GM23338 (cell line): Measurements from ENCODE around the gene CFAP97D2.

ENCODE experiments used
- CREB1 ChIP-seq: fragments of 250-450 bp; sonication (Bioruptor Pico); IDR thresholded peaks from 2 replicates; pipeline ENCODE4 v1.5.0; 2020; ENCODE audit warnings: low read depth, mild to moderate bottlenecking, moderate library complexity
- CTCF ChIP-seq, 2 experiments: fragments of 200-600 bp in 1 of 2; sonication (generic) in 1 of 2; conservative IDR thresholded peaks; 2 replicates each; pipeline versions ENCODE4 v1.5.1 to v1.6.1; 2016 to 2017; ENCODE audit warnings: antibody characterized with exemption in 2 of 2, low read depth in 2 of 2, mild to moderate bottlenecking in 2 of 2, moderate library complexity in 1 of 2
- ETS1 ChIP-seq: IDR thresholded peaks from 2 replicates; pipeline ENCODE4 v1.6.1; 2016; ENCODE audit warnings: antibody characterized with exemption
- EZH2 ChIP-seq: fragments of 200-600 bp; sonication (generic); IDR thresholded peaks from one replicate; pipeline ENCODE4 v1.8.0; 2017; ENCODE audit warnings: antibody characterized with exemption, mild to moderate bottlenecking, low read depth; ENCODE audit not compliant: unreplicated experiment
- EZH2phosphoT487 ChIP-seq: fragments of 200-600 bp; sonication (generic); IDR thresholded peaks from one replicate; pipeline ENCODE4 v1.8.1; 2018; ENCODE audit warnings: antibody characterized with exemption; ENCODE audit not compliant: unreplicated experiment
- JUNB ChIP-seq: IDR thresholded peaks from one replicate; pipeline ENCODE4 v1.6.1; 2016; ENCODE audit warnings: antibody characterized with exemption; ENCODE audit not compliant: unreplicated experiment
- NANOG ChIP-seq: IDR thresholded peaks from 2 replicates; pipeline ENCODE4 v1.6.1; 2016; ENCODE audit warnings: antibody characterized with exemption, borderline replicate concordance
- POLR2AphosphoS5 ChIP-seq: IDR thresholded peaks from 2 replicates; pipeline ENCODE4 v1.6.1; 2016; ENCODE audit warnings: antibody characterized with exemption, low read depth
- STAT1 ChIP-seq: IDR thresholded peaks from one replicate; pipeline ENCODE4 v1.6.1; 2016; ENCODE audit warnings: antibody characterized with exemption; ENCODE audit not compliant: unreplicated experiment
- ZNF114 ChIP-seq: fragments of 250-450 bp; sonication (Bioruptor Pico); IDR thresholded peaks from 2 replicates; pipeline ENCODE4 v1.5.0; 2020; ENCODE audit warnings: mild to moderate bottlenecking, moderate library complexity
- ZNF331 ChIP-seq: fragments of 250-450 bp; sonication (Bioruptor Pico); IDR thresholded peaks from 2 replicates; pipeline ENCODE4 v1.5.0; 2020; ENCODE audit warnings: low read depth, mild to moderate bottlenecking, moderate library complexity
- TF ChIP-seq, protein P1 (sequence below): IDR thresholded peaks from one replicate; pipeline ENCODE4 v1.6.1; 2018; ENCODE audit warnings: antibody characterized with exemption; ENCODE audit not compliant: unreplicated experiment
- TF ChIP-seq, protein P2 (sequence below): fragments of 250-450 bp; sonication (Bioruptor Pico); IDR thresholded peaks from 2 replicates; pipeline ENCODE4 v1.5.0; 2020; ENCODE audit warnings: mild to moderate bottlenecking, moderate library complexity

GRCh38 chr13:114227528-114227927, 48.5 kb downstream of the CFAP97D2 start:
- TF ChIP-seq CTCF (conservative IDR thresholded peaks at IDR 0.05; ENCODE audit: low read depth in 2 of 2) (no peak), POLR2AphosphoS5 (no peak), EZH2 (no peak), EZH2phosphoT487 (no peak), ETS1 (no peak), JUNB (no peak), ZNF114 (CRISPR knock-in tag) (no peak), STAT1 (no peak), CREB1 (no peak), NANOG (no peak), ZNF331 (CRISPR knock-in tag) (no peak)
- TF ChIP-seq, protein P1, sequence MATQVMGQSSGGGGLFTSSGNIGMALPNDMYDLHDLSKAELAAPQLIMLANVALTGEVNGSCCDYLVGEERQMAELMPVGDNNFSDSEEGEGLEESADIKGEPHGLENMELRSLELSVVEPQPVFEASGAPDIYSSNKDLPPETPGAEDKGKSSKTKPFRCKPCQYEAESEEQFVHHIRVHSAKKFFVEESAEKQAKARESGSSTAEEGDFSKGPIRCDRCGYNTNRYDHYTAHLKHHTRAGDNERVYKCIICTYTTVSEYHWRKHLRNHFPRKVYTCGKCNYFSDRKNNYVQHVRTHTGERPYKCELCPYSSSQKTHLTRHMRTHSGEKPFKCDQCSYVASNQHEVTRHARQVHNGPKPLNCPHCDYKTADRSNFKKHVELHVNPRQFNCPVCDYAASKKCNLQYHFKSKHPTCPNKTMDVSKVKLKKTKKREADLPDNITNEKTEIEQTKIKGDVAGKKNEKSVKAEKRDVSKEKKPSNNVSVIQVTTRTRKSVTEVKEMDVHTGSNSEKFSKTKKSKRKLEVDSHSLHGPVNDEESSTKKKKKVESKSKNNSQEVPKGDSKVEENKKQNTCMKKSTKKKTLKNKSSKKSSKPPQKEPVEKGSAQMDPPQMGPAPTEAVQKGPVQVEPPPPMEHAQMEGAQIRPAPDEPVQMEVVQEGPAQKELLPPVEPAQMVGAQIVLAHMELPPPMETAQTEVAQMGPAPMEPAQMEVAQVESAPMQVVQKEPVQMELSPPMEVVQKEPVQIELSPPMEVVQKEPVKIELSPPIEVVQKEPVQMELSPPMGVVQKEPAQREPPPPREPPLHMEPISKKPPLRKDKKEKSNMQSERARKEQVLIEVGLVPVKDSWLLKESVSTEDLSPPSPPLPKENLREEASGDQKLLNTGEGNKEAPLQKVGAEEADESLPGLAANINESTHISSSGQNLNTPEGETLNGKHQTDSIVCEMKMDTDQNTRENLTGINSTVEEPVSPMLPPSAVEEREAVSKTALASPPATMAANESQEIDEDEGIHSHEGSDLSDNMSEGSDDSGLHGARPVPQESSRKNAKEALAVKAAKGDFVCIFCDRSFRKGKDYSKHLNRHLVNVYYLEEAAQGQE: no peak
- TF ChIP-seq, protein P2, sequence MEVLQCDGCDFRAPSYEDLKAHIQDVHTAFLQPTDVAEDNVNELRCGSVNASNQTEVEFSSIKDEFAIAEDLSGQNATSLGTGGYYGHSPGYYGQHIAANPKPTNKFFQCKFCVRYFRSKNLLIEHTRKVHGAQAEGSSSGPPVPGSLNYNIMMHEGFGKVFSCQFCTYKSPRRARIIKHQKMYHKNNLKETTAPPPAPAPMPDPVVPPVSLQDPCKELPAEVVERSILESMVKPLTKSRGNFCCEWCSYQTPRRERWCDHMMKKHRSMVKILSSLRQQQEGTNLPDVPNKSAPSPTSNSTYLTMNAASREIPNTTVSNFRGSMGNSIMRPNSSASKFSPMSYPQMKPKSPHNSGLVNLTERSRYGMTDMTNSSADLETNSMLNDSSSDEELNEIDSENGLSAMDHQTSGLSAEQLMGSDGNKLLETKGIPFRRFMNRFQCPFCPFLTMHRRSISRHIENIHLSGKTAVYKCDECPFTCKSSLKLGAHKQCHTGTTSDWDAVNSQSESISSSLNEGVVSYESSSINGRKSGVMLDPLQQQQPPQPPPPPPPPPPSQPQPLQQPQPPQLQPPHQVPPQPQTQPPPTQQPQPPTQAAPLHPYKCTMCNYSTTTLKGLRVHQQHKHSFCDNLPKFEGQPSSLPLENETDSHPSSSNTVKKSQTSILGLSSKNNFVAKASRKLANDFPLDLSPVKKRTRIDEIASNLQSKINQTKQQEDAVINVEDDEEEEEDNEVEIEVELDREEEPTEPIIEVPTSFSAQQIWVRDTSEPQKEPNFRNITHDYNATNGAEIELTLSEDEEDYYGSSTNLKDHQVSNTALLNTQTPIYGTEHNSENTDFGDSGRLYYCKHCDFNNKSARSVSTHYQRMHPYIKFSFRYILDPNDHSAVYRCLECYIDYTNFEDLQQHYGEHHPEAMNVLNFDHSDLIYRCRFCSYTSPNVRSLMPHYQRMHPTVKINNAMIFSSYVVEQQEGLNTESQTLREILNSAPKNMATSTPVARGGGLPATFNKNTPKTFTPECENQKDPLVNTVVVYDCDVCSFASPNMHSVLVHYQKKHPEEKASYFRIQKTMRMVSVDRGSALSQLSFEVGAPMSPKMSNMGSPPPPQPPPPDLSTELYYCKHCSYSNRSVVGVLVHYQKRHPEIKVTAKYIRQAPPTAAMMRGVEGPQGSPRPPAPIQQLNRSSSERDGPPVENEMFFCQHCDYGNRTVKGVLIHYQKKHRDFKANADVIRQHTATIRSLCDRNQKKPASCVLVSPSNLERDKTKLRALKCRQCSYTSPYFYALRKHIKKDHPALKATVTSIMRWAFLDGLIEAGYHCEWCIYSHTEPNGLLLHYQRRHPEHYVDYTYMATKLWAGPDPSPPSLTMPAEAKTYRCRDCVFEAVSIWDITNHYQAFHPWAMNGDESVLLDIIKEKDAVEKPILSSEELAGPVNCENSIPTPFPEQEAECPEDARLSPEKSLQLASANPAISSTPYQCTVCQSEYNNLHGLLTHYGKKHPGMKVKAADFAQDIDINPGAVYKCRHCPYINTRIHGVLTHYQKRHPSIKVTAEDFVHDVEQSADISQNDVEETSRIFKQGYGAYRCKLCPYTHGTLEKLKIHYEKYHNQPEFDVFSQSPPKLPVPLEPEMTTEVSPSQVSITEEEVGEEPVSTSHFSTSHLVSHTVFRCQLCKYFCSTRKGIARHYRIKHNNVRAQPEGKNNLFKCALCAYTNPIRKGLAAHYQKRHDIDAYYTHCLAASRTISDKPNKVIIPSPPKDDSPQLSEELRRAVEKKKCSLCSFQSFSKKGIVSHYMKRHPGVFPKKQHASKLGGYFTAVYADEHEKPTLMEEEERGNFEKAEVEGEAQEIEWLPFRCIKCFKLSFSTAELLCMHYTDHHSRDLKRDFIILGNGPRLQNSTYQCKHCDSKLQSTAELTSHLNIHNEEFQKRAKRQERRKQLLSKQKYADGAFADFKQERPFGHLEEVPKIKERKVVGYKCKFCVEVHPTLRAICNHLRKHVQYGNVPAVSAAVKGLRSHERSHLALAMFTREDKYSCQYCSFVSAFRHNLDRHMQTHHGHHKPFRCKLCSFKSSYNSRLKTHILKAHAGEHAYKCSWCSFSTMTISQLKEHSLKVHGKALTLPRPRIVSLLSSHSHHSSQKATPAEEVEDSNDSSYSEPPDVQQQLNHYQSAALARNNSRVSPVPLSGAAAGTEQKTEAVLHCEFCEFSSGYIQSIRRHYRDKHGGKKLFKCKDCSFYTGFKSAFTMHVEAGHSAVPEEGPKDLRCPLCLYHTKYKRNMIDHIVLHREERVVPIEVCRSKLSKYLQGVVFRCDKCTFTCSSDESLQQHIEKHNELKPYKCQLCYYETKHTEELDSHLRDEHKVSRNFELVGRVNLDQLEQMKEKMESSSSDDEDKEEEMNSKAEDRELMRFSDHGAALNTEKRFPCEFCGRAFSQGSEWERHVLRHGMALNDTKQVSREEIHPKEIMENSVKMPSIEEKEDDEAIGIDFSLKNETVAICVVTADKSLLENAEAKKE (CRISPR knock-in tag): no peak
